Occipital lobe (tissue), 2 donors: ENCODE measurements around the gene CCR9. TPM values are rescaled to one million over a fixed set of nuclear protein-coding genes. Genes with fewer than 3 reads are reported as not detected.

Experiments
- DNase-seq: peaks from one replicate; lab custom pipeline; 2025; lab: John Stamatoyannopoulos, UW
- total RNA-seq: library from RNA; depleted of rRNA; stranded (reverse); fragments of >200 nt; gene quantifications from one replicate; pipeline ENCODE4 v1.2.3, GENCODE V29; 2014

Gene CCR9
- total RNA-seq, 1 donor from 2014 or later = 0.16 TPM

DNA sequence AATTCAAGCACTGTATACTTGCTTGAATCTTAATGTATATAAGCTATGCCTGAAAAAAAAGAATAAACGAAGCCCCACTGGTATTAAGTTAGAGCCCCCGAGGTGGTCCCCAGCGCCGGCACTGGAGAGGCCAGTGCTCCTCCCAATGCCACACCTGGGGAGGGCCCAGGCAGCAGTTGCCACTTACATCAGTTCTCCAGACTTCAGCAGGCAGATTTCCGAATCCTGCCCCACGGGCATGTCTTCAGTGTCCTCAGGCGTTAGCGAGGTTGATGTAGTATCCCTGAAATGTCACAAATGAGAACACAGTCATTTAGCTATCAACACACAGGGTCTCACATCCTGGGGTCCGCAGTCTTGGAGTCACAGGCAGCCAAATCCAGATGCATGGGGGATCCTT lies 49.9 kb downstream of the CCR9 start:
- DNase-seq = no peak

DNA sequence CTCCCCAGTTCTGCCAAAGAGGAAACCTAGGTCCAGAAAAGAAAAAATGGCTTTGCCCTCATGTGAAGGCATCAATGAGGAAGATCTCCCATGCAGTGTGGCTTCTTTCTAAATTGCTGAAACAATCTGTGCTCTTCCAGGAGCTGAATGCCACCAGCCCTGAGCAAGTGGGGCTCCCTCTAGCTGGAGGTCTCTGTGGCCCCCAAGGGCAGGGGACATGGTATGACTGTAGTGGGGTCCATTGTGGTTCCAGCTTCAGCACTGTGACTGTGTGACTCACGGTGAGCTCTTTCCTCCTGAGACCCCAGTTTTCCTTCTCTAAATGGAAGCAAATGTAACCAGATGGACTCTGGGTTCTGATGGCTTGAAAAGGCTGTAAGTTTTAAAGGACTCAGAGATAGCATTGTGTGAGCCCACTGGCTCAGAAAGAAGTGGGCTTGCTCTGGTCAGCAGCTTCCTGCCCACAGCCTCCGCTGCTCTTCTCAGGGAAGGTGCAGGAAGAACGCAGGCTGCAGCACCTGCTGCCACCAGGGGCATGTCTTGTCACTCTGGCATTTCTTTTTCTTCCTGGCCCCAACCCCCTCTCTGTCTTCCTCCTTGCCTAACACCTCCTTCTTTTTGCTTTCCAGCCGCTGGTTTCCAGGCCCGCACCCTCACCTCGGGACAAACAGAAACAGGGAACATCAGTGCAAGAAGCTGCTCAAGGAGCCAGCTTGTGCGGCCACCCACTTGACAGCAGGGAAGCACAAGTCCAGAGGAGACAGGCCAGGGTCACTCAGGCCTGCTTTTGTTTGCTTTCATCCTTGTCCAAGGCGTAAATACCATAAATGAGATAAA lies 51.1 kb downstream of the CCR9 start:
- no peak for DNase-seq

DNA sequence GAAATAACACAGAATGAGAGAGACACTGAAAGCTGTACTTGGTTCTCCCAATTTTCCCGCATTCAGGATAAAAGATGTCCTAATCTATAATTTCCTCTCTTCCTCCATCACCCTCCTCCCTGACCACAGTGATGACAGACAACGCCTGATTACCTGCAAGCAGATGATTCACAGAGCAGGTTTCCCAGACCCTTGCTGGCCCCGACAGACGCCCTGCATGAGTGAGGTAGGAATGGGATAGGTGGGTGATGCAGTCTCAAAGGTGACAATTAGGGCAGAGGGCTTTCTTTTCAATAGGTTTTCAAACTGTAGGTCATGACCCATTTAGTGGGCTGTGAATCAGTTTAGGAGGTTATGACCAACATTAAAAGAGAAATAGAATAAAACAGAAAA lies 51.7 kb downstream of the CCR9 start:
- DNase-seq = no peak

DNA sequence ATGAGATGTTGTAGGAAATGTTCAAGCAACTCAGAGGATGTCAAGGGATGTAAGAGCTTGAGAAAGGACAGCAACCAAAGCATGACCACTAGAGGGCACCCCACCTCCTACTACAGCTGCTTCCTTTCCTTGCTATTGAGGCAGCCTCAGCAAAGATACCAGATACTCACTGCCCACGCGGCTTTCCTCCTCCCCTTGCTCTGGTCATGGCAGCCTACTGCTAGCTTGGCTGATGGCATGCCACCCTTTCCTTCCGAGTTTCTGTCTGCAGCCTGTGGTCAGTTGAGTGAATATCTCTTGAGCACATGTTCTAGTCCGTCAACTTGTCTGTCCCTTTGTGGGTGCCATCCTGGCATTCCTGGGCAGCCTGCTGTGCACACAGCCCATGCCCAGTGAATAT lies 52.5 kb downstream of the CCR9 start:
- peak; percentile 75 for DNase-seq

DNA sequence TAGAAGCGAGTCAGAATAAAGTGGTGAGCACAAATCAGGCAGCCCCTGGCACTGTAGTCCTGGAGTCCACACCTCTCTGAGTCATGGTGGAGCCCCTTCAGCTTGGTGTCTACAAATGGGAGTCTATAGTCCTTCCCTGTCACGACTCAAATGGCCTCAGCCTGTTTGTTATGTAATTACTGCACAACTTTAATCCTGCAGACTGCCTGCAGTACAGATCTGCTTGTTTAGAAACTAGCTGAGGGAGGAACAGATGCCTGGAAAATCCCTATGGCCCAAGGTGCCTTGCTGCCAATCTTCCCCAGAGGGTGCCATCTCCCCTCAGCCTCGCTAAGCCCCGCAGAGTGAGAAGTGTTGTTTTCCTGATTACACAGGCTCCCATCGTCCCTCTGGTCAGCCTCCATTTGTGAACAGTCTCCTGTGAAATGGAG lies 53.0 kb downstream of the CCR9 start:
- no peak for DNase-seq

DNA sequence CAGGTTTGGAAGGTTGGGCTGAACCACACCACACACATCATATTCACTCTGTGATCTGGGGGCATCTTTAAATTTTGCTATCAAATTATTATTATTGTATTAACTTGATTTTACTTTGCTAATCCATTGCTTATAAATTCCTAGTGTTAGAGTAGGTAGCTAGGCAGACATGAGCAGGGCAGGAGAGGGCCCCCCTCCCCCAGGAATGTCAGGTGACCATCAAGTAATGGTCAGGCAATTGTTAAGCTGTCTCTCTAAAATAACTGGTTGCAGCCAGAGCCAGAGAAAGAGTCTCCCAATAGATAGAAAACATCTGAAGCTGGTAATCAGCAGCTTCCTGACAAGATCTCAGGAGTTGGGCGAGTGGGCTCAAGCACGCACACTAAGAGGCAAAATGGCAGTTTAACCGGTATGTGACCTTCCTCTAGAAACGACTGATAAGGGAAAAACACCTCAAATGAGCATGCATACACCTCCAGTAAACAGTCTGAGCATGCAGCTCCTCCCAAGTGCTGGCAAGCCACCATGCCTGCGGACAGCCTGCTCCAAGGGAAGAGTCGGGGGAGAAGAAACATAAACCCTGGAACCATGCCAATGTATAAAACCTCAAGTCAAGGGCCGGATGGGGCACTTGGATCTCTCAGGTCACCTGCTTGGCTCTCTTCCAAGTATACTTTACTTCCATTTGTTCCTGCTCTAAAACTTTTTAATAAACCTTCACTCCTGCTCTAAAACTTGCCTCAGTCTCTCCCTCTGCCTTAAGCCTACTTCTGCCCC lies 53.8 kb downstream of the CCR9 start:
- DNase-seq = no peak

DNA sequence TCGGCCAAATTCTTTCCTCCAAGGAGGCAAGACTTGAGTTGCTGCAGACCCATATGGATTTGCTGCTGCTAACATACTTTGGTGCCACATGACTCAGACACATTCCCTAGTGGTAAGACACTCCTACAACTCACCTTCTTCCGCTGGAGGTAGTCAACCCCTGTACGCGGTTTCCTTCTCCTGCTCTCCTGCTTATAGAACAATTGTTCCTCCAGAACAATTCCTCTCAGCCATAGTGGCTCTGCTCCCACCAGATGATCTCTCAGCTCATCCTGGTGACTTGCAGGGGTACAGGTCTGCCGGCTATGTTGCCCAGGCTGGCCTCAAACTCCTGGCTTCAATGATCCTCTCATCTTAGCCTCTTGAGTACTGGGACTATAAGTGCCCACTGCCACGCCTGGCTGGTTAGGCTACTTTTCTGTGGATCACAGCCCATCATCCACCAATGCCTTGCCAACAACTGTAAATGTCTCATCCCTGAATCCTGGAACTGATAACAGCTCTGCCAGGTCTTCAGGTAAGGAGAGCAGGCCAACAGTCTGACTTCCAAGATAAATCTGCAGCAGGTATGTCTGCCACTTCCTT lies 54.5 kb downstream of the CCR9 start:
- DNase-seq = no peak

DNA sequence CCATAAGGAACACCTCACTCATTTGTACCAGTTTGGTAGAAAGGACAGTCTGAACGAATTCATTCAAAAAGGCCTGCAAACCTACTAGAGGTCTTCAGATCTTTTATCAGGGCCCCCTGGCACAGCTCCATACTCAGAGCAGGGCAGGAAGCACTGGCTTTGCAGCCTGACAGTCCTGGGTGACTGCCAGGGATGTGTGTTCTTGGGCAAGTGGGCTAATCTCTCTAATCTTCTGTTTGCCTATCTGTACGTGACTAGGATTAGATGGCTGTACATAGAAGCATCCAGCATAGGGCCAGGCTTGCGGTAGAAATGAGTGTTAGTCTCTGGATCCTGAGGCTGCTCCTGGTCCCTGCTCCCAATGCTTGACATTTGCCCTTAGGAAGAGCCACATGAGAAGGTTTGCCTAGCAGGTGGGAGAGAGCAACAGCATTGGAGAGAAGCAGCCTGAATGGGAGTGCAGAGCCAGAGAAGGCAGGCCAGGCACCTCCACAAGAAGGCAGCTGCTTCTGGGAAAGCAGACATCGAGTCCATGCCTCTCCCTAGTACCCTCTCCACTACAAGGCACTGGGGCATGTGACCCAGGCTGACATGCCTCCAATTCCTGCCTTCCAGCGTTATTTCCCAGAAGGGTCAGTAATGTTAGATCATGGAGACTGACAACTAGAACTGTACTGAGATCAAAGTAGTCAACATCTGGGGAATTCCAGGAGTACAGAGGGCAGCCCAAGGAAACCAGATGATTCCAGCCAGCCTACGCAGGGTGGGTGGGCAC lies 55.9 kb downstream of the CCR9 start:
- no peak for DNase-seq

DNA sequence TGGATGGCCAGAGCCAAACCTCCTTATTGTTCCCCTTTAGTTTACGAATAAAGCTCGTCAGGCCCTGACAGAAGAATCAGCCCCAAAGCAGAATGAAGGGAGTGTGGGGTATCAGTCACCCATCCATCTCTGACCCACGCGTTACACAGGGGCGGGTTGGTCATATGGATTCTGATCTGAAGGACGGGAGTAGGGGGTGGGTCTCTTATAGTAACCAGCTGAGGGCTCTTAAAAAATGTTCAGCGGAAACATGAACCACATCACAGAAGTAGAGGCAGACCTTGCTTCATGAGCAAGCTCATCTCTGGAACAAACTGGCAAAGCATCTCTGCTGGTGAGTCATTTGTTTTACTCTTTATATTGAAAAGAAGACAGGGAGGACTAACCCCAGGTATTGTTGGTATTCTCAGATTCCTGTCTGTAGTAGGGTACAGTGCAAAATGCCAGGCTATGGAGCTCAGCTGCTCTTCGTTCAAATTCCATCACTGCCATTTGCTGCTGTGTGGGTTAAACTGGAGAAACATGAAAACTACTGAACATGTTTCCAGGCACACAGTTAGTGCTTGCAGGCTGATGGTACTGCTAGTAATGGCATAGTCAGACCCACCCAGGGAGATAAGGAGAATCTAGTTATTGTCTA lies 57.0 kb downstream of the CCR9 start, which contains the start of gene CXCR6:
TSS of gene CXCR6 (plus strand) at position 258 of the 640 bp plus-strand sequence. CDS start 3,018 bp downstream, outside the sequence.
- no peak for DNase-seq

DNA sequence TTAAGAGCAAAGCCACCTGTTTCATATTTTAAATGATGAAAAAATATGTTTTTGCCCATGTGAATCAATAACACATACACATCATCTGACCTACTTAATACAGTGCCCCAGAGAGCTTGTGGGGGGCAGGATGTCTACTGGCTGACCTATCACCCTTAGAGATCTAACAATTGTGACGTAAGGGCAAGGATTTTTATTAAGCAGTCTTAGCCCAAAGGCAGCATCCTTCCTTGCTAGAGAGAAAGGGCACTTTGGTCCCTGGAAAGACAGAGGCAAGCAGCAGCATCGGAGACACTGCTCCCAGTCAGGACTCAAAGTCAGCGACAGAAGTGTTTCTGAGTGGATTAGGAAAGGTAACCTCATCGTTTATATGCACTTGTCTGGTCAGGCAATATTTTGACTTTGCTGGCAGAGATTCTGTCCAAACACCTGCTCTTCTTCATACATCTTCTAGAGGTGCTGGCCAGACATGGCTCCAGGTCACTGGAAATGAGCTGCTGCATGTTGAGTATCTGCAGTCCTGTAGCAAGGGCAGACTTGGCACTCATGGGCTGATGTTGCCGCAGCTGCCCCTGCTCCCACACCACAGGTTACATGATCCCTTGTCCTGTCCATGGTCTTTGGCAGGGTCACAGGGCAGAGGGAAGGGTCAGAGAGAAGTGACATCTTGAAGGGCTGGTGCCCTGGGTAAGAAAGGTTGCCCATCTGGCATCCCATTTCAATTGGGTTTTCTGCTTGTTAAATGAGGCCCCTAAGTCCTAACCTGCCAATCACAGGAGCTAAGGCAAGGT lies 58.7 kb downstream of the CCR9 start:
- no peak for DNase-seq

DNA sequence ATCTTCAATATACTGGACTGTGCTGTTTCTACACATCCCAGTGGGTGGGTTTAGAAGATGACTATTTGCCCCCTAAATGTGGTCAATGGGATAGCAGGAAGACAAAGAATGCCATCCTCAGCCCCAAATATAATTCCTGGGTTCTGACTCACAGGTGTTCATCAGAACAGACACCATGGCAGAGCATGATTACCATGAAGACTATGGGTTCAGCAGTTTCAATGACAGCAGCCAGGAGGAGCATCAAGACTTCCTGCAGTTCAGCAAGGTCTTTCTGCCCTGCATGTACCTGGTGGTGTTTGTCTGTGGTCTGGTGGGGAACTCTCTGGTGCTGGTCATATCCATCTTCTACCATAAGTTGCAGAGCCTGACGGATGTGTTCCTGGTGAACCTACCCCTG lies 60.0 kb downstream of the CCR9 start:
- no peak for DNase-seq

DNA sequence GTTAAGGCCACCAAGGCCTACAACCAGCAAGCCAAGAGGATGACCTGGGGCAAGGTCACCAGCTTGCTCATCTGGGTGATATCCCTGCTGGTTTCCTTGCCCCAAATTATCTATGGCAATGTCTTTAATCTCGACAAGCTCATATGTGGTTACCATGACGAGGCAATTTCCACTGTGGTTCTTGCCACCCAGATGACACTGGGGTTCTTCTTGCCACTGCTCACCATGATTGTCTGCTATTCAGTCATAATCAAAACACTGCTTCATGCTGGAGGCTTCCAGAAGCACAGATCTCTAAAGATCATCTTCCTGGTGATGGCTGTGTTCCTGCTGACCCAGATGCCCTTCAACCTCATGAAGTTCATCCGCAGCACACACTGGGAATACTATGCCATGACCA lies 60.5 kb downstream of the CCR9 start:
- DNase-seq = no peak

DNA sequence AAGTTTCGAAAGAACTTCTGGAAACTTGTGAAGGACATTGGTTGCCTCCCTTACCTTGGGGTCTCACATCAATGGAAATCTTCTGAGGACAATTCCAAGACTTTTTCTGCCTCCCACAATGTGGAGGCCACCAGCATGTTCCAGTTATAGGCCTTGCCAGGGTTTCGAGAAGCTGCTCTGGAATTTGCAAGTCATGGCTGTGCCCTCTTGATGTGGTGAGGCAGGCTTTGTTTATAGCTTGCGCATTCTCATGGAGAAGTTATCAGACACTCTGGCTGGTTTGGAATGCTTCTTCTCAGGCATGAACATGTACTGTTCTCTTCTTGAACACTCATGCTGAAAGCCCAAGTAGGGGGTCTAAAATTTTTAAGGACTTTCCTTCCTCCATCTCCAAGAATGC lies 61.0 kb downstream of the CCR9 start:
- DNase-seq = no peak

DNA sequence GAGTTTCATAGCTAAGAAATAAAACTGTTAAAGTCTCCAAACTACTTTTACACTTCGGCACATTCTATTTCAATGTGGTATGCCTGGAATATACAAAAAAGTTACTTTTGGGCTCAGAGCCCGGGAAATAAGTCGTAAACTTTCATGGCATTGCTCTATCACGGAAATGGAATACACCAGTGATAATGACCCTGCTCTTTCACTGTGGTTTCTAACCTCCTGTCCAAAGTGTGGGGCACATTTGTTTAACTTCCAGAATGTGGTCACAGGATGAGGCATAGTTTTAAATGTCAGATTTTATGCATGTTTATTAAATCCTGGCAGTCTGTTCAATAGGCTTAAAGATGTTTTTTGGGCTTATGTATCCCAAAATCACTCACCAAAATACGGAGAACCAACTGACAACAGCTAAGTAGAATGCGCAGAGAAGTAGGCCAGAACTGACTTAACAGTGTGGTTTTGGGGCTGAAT lies 62.0 kb downstream of the CCR9 start:
- DNase-seq = no peak

DNA sequence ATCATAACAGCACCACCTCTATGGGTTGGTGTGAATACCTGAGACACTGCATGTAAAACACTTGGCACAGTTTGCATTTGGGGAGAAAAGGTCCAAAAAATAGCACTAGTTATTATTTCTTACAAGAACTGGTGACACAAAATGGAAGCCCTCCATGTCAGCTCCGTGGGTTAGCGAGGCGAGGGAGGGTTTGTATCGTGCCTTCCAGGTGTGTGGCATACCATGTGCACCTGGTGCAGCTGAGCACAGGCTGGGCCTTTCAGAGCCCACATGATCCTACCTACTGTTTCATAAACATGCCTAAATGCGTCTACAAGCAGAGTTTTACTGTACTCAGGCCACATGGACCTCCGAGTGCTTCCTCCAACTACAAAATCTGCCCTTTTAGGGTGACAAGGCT lies 62.5 kb downstream of the CCR9 start:
- DNase-seq = no peak

DNA sequence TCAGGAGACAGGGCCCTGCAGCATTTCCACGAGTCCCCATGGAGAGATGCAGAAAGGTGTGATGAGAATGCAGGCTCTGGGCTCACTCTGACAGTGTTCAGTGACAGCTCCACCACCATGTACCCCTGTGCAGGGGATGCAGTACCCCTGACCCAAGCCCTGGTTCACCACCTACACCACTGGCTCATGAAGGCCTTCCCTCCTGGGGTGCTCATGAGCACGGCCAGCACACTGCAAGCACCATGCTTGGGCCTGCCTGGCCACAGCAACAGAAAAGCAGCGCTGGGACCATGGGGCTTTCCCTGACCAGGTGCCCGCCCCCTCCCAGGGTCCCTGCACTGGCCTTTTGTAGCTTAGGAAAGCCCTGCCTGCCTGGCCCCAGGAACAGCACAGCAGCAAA lies 63.1 kb downstream of the CCR9 start:
- no peak for DNase-seq

DNA sequence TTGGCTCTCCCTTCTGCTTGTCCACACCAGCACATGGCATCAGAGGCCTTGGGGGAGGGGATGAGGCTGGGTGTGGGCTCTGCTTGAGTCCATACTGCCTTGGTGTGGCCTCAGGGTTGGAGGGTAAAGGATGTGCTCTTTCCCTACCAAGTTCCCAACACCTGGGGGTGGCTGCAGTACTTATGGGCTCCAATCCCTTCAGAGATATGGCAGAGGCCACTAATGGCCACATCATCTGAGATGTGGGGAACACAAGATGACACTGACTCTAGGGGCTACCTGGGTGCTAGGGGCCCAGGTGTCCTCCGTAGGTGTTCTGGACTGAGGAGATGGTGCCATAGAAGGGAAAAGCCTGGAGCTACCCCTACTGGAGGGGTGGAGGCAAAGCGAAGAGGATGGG lies 63.8 kb downstream of the CCR9 start:
- no peak for DNase-seq

DNA sequence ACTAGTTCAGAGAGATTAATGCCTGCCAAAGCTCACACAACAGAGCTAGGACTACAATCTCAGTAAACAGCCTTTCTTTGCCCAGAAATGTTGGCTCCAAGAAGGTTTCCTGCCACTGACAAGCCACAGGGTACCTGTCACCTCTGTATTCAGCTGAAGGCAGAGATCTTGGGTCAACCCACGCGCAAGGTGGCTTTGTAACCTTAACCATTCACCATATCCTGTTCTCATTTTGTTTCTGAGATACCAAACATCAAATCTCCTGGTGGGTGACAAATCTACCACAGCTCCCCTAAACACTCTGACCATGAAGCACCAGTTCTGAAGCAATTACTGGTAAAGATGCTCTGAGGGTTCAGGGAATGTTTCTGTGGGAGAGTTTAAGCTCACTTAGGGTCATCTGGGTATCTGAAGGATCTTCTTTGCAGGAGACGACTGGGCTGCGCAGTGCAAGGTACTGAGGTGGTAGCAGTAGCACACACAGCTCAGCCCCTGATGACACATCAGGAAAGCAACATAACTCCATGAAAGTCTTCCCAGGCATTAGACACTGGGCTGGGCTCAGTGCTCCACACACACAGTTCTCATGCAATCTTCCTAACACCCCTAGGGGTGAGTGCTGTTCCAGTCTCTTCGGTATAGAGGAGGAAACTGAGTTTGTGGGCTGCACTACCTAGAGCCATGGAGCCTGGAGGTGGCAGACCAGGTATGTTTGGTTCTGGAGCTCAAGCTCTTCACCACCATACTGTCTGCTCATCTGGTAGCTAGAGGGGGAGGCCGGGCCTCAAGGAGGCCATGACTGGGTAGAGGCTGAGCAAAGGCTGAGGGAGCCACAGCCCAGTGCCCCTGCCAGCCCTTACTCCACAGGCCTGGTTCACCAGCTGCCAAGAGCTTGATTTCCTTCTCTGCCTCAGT lies 64.6 kb downstream of the CCR9 start:
- no peak for DNase-seq

DNA sequence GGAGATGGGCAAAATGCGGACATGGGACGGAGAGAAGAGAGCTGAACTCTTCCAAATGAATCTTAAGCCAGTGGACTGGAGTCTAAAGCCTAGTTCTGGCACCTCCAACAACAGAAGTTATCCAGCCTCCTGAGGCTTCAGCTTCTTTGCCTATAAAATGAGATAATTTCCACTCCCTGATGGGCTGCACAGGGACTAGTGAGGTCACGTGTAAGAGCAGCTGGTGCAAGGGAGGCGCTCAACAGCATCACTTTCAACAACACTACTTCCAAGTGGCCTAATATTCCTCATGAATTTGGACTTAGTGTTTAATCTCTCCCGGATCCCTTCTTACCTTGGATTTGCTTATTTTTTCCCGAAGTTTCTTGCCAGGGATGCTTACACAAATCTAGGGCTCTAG lies 65.6 kb downstream of the CCR9 start:
- no peak for DNase-seq
